HG03175 (cell line): ENCODE measurements around the gene ARHGAP10.

Experiments
- ATAC-seq: cut with Tn5 transposase; IDR thresholded peaks from one replicate; pipeline ENCODE4 v1.9.1; 2021; ENCODE audit warnings: mild to moderate bottlenecking, moderate library complexity; ENCODE audit not compliant: unreplicated experiment

The ARHGAP10 gene

GRCh38 chr4:147844781-147845180 lies 112.9 kb downstream of the ARHGAP10 start:
- no peak for ATAC-seq

DNA sequence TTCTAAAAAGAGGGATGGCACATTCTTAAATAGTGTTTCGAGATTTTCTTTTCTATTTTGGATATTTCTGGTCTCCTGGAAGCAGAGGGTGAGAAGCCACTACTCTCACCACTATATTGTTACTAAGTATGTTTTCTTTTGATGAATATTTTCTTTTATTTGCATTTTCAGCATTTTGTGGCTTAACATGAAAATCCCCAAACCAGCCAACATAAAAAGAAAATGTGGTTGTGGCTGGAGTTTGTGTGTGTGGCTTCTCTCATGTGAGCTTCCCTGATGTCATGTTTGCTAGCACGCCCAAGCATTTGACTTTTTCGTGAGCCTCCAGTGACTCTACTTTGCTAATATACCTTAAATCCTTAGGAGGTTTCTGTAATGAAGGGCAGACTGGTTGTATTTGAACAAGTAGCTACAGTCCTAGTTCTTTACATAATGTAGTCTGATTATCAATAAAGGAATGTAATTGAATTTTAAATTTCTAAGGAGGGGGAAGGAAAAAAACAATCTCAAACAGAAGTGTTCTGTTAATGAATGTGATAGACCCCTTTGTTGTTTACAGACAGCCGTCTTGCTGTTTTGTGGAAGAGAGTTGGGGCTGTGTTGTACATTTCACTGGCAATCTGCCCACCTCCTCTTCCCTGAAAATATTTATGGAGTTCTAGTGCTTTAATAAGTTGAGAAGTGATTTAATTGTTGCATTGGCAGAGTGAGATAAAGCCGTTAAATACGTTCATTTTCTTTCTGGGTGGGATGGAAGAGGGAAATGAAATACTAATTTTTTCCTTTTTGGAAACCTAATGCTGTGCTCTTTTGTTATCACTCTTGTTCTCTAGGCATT lies 114.6 kb downstream of the ARHGAP10 start:
- ATAC-seq = peak; percentile 59

DNA sequence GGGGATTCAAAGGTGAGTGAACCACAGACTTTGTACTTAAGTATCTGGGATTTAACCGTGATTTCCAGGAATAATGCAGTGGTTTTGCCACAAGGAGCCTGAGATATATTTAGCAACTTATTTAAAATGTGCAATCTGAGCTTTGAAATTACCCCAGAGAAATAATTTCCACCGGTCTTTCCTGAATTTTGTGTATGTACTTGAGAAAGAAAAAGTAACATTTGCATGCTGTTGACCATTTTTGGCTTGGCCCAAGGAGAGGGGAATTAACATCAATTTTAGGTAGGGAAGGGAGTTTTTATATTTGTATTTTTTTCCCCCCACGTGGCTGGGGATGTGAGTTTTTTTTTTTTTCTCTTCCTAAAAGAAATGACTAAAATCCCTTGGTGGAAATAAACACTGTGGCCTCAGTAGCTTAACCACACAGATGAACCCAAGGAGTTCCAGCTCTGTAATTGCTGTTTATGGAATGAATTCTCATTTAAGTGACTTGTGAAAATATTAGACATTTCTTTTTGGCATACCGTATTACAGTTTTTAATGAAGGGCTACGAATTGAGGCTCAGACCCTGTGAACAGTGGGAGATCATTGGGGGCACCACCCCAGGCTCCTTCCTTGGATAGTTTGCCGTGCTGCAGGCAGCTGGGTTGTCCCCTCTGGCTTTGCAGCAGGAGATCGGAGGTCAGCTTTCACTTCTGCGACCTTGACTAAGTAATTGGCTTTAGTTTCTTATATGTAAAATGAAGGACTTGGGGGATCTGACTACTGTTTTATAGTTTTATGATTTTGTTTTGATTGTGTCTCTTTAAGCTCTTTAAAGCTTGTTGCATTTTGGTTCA lies 116.1 kb downstream of the ARHGAP10 start:
- ATAC-seq = no peak

- ATAC-seq = no peak
Measured at GRCh38 chr4:147848634-147849033, 116.7 kb downstream of the ARHGAP10 start.

DNA sequence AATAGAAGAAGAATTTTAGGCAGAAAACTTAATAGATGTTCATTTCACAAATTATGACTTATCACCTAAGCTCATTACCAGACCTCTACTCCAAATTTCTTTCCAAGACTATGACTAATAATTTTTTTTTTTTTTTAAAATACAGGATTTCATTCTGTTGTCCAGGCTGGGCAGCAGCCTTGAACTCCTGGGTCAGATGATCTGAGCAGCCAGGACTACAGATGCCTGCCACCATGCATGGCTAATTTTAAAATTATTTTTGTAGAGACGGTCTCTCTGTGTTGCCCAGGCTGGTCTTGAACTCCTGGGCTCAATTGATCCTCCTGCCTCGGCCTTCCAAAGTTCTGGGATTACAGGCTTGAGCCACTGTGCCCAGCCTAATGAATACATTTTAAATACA lies 119.2 kb downstream of the ARHGAP10 start:
- ATAC-seq = no peak

- ATAC-seq = no peak
Measured at GRCh38 chr4:147853706-147854105, 121.8 kb downstream of the ARHGAP10 start.

DNA sequence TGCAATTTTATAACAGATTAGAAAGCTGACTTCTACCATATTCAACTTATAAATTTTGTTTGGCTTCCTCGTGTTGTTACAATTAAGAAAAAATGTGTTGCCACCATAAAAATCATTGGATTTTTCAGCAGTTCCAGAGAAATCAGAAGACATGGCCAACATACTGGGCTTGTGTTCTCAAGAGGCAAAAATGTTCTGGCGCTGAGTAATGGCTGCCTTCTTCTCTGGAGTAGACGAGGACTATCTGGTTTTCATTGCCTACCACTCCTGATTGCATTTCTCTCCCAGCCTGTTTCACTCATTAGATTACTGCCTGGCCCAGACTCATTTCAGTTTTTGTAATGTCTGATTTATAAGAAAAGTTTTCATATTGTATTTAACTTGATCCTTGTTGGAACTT lies 122.3 kb downstream of the ARHGAP10 start:
- ATAC-seq = no peak

DNA sequence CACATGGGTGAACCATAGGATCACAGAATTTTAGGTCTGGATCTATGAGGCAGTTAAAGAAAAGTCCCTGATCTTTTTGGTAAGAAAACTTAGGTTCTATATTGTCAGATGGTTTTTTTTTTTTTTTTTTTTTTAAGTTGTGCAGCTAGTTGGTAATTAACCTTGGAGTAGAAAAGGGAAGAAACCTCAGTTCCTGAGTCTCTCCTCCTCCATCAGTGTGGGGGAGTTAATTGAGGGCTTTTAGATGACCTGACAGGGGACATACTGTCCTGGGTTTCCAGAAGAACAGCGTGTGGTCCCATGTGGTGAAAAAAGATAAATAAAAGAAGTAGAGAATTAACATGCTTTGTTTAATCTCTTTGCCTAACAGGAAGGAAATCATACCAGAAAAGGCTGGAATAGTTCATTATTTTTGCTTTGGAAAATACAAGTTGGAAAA lies 123.7 kb downstream of the ARHGAP10 start:
- ATAC-seq = no peak

- no peak for ATAC-seq
Measured at GRCh38 chr4:147860960-147861359, 129.1 kb downstream of the ARHGAP10 start.

DNA sequence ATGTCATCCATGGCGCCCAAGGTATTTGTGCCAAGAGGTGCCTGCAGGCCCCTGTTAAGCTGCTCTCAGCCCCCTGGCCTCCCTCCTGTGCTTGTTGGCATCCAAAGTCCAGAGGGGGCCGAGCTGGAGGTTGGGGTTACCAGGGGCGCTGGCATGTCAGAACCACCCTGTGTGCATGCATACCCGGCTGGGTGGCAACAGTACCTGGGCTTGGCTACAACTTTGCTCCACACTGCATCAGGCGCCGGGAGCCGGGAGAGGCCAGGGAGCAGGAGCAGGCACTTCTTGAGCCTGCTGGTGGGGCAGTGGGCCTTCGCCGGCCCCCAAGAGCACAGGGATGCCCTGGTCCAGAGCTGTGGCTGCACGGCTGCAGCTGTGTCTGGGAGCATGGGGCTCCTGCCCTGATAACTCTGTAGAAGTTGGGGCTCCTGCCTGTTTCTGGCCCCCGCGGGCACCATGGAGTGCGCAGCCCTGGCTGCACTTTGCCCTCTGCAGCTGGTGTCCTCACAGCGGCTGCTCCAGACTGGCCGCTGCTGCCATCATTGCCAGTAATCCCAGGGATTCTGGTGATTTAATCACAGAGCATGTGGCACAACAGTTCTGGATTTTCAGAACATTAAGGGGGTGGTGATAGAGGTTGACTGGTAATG lies 130.3 kb downstream of the ARHGAP10 start:
- no peak for ATAC-seq

DNA sequence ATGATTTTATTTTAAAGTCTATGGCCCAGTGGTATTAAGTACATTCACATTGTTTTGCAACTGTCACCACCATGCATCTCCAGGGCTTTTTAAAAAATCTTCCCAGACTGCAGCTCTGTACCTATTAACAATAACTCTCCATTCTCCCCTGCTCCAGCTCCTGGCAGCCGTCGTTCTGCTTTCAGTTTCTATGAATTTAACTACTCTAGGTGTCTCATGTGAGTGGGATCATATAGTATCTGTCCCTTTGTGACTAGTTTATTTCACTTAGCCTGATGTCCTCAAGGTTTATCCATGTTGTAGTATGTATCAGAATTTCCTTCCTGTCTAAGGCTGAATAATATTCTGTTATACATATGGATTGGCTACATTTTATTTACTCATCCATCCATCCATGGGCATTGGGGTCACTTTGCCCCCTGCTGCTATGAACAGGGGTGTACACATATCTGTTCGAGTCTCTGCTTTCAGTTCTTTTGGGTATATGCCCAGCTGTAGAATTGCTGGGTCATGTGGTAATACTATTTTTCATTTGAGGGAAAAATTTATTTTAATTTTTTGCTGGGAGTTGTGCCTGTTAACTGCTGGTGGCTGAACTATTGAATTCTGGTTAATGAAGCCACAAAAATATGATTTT lies 131.3 kb downstream of the ARHGAP10 start:
- no peak for ATAC-seq

DNA sequence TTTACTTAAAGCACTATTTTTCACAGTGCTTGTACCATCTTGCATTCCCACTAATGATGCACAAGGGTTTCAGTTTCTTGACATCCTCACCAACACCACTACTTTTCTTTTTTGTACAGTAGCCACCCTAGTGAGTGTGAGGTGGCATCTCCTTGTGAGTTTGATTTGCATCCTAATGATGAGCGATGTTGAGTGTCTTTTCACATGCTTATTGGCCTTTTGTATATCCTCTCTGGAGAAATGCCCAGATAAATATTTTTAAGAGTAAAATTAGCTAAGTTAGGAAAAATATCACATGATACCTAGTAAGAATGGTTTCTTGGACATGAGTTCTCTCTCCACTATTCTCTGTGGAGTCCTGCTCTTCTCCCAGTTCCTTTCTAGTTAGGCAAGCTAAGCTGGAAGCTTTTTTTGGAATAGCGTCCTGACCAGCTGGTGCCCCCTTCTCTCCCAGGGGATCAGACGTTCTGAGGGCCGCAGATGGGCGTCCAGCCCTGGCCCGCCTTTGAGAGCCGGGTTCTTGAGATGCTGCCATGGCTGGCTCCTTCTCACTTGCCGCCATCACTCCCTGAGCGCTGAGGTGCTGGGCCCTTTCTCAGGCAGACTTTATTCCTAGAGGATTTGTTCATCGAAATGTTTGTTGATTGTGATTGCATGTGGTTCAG lies 132.1 kb downstream of the ARHGAP10 start:
- no peak for ATAC-seq

- no peak for ATAC-seq
Measured at GRCh38 chr4:147864607-147865006, 132.7 kb downstream of the ARHGAP10 start.

GRCh38 chr4:147865926-147866325 lies 134.0 kb downstream of the ARHGAP10 start:
- no peak for ATAC-seq

GRCh38 chr4:147866532-147867271 lies 134.8 kb downstream of the ARHGAP10 start:
- ATAC-seq = peak; percentile 88

- ATAC-seq = no peak
Measured at GRCh38 chr4:147874109-147874508, 142.2 kb downstream of the ARHGAP10 start.

GRCh38 chr4:147877308-147877771 lies 145.5 kb downstream of the ARHGAP10 start:
- ATAC-seq = no peak

- no peak for ATAC-seq
Measured at GRCh38 chr4:147879676-147880075, 147.8 kb downstream of the ARHGAP10 start.

GRCh38 chr4:147880511-147880910 lies 148.6 kb downstream of the ARHGAP10 start:
- no peak for ATAC-seq

DNA sequence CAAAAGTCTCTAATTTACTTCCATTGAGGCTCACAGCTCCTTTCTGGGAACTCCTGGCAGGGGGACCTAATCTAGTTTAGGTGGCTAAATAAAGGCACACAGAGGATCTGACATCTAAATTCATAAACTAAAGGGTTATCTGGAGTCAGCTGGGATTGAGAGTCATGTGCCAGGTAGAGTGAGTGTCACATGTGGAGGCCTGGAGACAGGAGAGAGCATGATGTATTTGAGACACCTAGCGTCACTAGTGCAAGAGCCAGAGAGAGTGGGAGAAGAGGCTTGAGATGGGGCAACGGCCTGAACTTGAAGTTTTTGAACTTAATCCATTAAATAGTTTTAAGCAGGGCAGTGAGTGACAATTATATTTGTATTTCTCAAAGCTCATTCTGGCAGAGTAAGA lies 152.6 kb downstream of the ARHGAP10 start:
- no peak for ATAC-seq
